Esophagus muscularis mucosa (tissue), 3 donors: ENCODE measurements around the gene CRTAP.

Source experiments
- POLR2A ChIP-seq: fragments of 450-650 bp; IDR thresholded peaks from one replicate; pipeline ENCODE4 v1.6.1; 2017; ENCODE audit warnings: antibody characterized with exemption, moderate library complexity, mild to moderate bottlenecking, low read depth
- POLR2AphosphoS5 ChIP-seq, 2 donors: sonication (generic); formaldehyde crosslinking; IDR thresholded peaks; one replicate each; pipeline ENCODE4 v1.6.1; 2017; ENCODE audit warnings: antibody characterized with exemption in 2 of 2
- TF ChIP-seq, protein P1 (sequence below), 3 experiments: fragments of 200-600 bp in 2 of 3; fragments of 450-650 bp in 1 of 3; sonication (generic) in 2 of 3; IDR thresholded peaks; one replicate each; pipeline ENCODE4 v1.5.1; 2017 to 2019; ENCODE audit warnings: antibody characterized with exemption in 3 of 3, mild to moderate bottlenecking in 2 of 3, moderate library complexity in 1 of 3

- TF ChIP-seq POLR2AphosphoS5 (IDR thresholded peaks at IDR 0.05) = no peak
- TF ChIP-seq, protein P1, sequence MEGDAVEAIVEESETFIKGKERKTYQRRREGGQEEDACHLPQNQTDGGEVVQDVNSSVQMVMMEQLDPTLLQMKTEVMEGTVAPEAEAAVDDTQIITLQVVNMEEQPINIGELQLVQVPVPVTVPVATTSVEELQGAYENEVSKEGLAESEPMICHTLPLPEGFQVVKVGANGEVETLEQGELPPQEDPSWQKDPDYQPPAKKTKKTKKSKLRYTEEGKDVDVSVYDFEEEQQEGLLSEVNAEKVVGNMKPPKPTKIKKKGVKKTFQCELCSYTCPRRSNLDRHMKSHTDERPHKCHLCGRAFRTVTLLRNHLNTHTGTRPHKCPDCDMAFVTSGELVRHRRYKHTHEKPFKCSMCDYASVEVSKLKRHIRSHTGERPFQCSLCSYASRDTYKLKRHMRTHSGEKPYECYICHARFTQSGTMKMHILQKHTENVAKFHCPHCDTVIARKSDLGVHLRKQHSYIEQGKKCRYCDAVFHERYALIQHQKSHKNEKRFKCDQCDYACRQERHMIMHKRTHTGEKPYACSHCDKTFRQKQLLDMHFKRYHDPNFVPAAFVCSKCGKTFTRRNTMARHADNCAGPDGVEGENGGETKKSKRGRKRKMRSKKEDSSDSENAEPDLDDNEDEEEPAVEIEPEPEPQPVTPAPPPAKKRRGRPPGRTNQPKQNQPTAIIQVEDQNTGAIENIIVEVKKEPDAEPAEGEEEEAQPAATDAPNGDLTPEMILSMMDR (IDR thresholded peaks at IDR 0.05) = no peak
- TF ChIP-seq POLR2A = no peak
These were observed 10.8 kb upstream of the CRTAP start for GRCh38 chr3:33103034-33103433.
